ENCODE measurements around the gene PSMD11. TPM values are rescaled to one million over a fixed set of nuclear protein-coding genes. Genes with fewer than 3 reads are reported as not detected.
"Not testable (repeated sequence)": the region's sequence is repeated elsewhere in the genome, so short reads cannot be mapped to it uniquely, and the experiment has no call there.

PSMD11 gene
- 57.1 TPM for polyA plus RNA-seq
- long read RNA-seq, donor 1, full-length matches to known transcripts: 12 of 12 reads
- long read RNA-seq, donor 1, partial matches to known transcripts: 0 of 12 reads
- long read RNA-seq, donor 1, other reads (novel, unspliced or antisense): 0 of 12 reads
- long read RNA-seq, donor 2, full-length matches to known transcripts: 32 of 32 reads
- long read RNA-seq, donor 2, partial matches to known transcripts: 0 of 32 reads
- long read RNA-seq, donor 2, other reads (novel, unspliced or antisense): 0 of 32 reads
- long read RNA-seq, donor 3: 0 reads
- long read RNA-seq, donor 4: 0 reads
- long read RNA-seq, donor 5, full-length matches to known transcripts: 6 of 6 reads
- long read RNA-seq, donor 5, partial matches to known transcripts: 0 of 6 reads
- long read RNA-seq, donor 5, other reads (novel, unspliced or antisense): 0 of 6 reads
- long read RNA-seq, donor 6, full-length matches to known transcripts: 24 of 24 reads
- long read RNA-seq, donor 6, partial matches to known transcripts: 0 of 24 reads
- long read RNA-seq, donor 6, other reads (novel, unspliced or antisense): 0 of 24 reads
- long read RNA-seq, donor 7, full-length matches to known transcripts: 9 of 9 reads
- long read RNA-seq, donor 7, partial matches to known transcripts: 0 of 9 reads
- long read RNA-seq, donor 7, other reads (novel, unspliced or antisense): 0 of 9 reads
- long read RNA-seq, donor 8, full-length matches to known transcripts: 23 of 28 reads
- long read RNA-seq, donor 8, partial matches to known transcripts: 5 of 28 reads
- long read RNA-seq, donor 8, other reads (novel, unspliced or antisense): 0 of 28 reads
- long read RNA-seq, donor 9, full-length matches to known transcripts: 17 of 17 reads
- long read RNA-seq, donor 9, partial matches to known transcripts: 0 of 17 reads
- long read RNA-seq, donor 9, other reads (novel, unspliced or antisense): 0 of 17 reads
- long read RNA-seq, donor 10, full-length matches to known transcripts: 32 of 39 reads
- long read RNA-seq, donor 10, partial matches to known transcripts: 7 of 39 reads
- long read RNA-seq, donor 10, other reads (novel, unspliced or antisense): 0 of 39 reads
- long read RNA-seq, donor 11, full-length matches to known transcripts: 14 of 14 reads
- long read RNA-seq, donor 11, partial matches to known transcripts: 0 of 14 reads
- long read RNA-seq, donor 11, other reads (novel, unspliced or antisense): 0 of 14 reads

- WGBS (ENCODE audit: insufficient coverage, low lambda C conversion rate): no CpG with 5 or more reads among the region's 74 CpGs
- peak; percentile 97 for DNase-seq
- peak within 1 kb of the TSS; percentile 97 for H3K4me3 ChIP-seq (ENCODE audit: low read length)
- H3K27me3 ChIP-seq (ENCODE audit: control insufficient read depth, insufficient read depth, low read length): no peaks in the 10 kb centered on the region
- no peaks in the 10 kb centered on the region for H3K9me3 ChIP-seq (ENCODE audit: control insufficient read depth, low read depth, low read length)
- peaks cover 10% of the 10 kb centered on the region for H3K36me3 ChIP-seq (ENCODE audit: control insufficient read depth, insufficient read depth, low read length)
- H3K4me1 ChIP-seq (ENCODE audit: control insufficient read depth, insufficient read depth, low read length): no peaks in the 10 kb centered on the region
- H3K27ac ChIP-seq (ENCODE audit: low read length): peak within 1 kb of the TSS; percentile 70
Observed at GRCh38 chr17:32444301-32445073, at the start of gene PSMD11. Gene PSMD11, plus strand, starts transcription at chr17:32444510. Its CDS starts 14 bp downstream, at chr17:32444524.

- Histone ChIP-seq H3K4me3 (ENCODE audit: low read length) (no peak overlapping the region), H3K9me3 (ENCODE audit: control insufficient read depth, low read depth, low read length) (no peaks in the 10 kb centered on the region), H3K4me1 (ENCODE audit: control insufficient read depth, insufficient read depth, low read length) (peaks cover 4% of the 10 kb centered on the region), H3K27ac (ENCODE audit: low read length) (no peak overlapping the region), H3K36me3 (ENCODE audit: control insufficient read depth, insufficient read depth, low read length) (no peaks in the 10 kb centered on the region), H3K27me3 (ENCODE audit: control insufficient read depth, insufficient read depth, low read length) (no peaks in the 10 kb centered on the region)
- 47% methylated on average over 3 of the region's 5 CpGs for WGBS (ENCODE audit: insufficient coverage, low lambda C conversion rate)
- peak; percentile 35 to 66 for DNase-seq
Observed at GRCh38 chr17:32396343-32396742, 48.0 kb upstream of the PSMD11 start.

- H3K27me3 ChIP-seq (ENCODE audit: control insufficient read depth, insufficient read depth, low read length): no peaks in the 10 kb centered on the region
- no peaks in the 10 kb centered on the region for H3K36me3 ChIP-seq (ENCODE audit: control insufficient read depth, insufficient read depth, low read length)
- H3K4me3 ChIP-seq (ENCODE audit: low read length): no peak overlapping the region
- no peak overlapping the region for H3K27ac ChIP-seq (ENCODE audit: low read length)
- peaks cover 4% of the 10 kb centered on the region for H3K4me1 ChIP-seq (ENCODE audit: control insufficient read depth, insufficient read depth, low read length)
- no peaks in the 10 kb centered on the region for H3K9me3 ChIP-seq (ENCODE audit: control insufficient read depth, low read depth, low read length)
- DNase-seq: no peak
Observed at GRCh38 chr17:32398946-32399345, 45.4 kb upstream of the PSMD11 start.

- DNase-seq: not testable (repeated sequence)
- no CpG with 5 or more reads among the region's 3 CpGs for WGBS (ENCODE audit: insufficient coverage, low lambda C conversion rate)
Observed at GRCh38 chr17:32410085-32410484, 34.2 kb upstream of the PSMD11 start.

GRCh38 chr17:32426894-32427293 is 17.4 kb upstream of the PSMD11 start:
- Histone ChIP-seq H3K4me3 (ENCODE audit: low read length) (no peak overlapping the region), H3K9me3 (ENCODE audit: control insufficient read depth, low read depth, low read length) (peaks cover 10% of the 10 kb centered on the region)
- DNase-seq: no peak

More at GRCh38 chr17:32410085-32410484, 34.2 kb upstream of the PSMD11 start:
- H3K9me3 ChIP-seq (ENCODE audit: control insufficient read depth, low read depth, low read length); H3K4me1 ChIP-seq (ENCODE audit: control insufficient read depth, insufficient read depth, low read length); H3K27me3 ChIP-seq (ENCODE audit: control insufficient read depth, insufficient read depth, low read length); H3K4me3 ChIP-seq (ENCODE audit: low read length); H3K36me3 ChIP-seq (ENCODE audit: control insufficient read depth, insufficient read depth, low read length); H3K27ac ChIP-seq (ENCODE audit: low read length): not testable (repeated sequence)

GRCh38 chr17:32429598-32429997 is 14.7 kb upstream of the PSMD11 start:
- no peaks in the 10 kb centered on the region for H3K36me3 ChIP-seq (ENCODE audit: control insufficient read depth, insufficient read depth, low read length)
- DNase-seq: no peak
- H3K9me3 ChIP-seq (ENCODE audit: control insufficient read depth, low read depth, low read length): peaks cover 10% of the 10 kb centered on the region
- H3K4me1 ChIP-seq (ENCODE audit: control insufficient read depth, insufficient read depth, low read length): no peaks in the 10 kb centered on the region
- no peak overlapping the region for H3K4me3 ChIP-seq (ENCODE audit: low read length)
- H3K27ac ChIP-seq (ENCODE audit: low read length): no peak overlapping the region
- H3K27me3 ChIP-seq (ENCODE audit: control insufficient read depth, insufficient read depth, low read length): no peaks in the 10 kb centered on the region
- no CpG with 5 or more reads among the region's 2 CpGs for WGBS (ENCODE audit: insufficient coverage, low lambda C conversion rate)

More at GRCh38 chr17:32426894-32427293, 17.4 kb upstream of the PSMD11 start:
- H3K27ac ChIP-seq (ENCODE audit: low read length): no peak overlapping the region
- no peaks in the 10 kb centered on the region for H3K4me1 ChIP-seq (ENCODE audit: control insufficient read depth, insufficient read depth, low read length)
- no peaks in the 10 kb centered on the region for H3K27me3 ChIP-seq (ENCODE audit: control insufficient read depth, insufficient read depth, low read length)
- 70% methylated on average over 1 of the region's 4 CpGs for WGBS (ENCODE audit: insufficient coverage, low lambda C conversion rate)
- H3K36me3 ChIP-seq (ENCODE audit: control insufficient read depth, insufficient read depth, low read length): no peaks in the 10 kb centered on the region

- Histone ChIP-seq H3K9me3 (ENCODE audit: control insufficient read depth, low read depth, low read length) (no peaks in the 10 kb centered on the region), H3K4me3 (ENCODE audit: low read length) (no peak overlapping the region), H3K27ac (ENCODE audit: low read length) (no peak overlapping the region), H3K27me3 (ENCODE audit: control insufficient read depth, insufficient read depth, low read length) (no peaks in the 10 kb centered on the region), H3K36me3 (ENCODE audit: control insufficient read depth, insufficient read depth, low read length) (no peaks in the 10 kb centered on the region), H3K4me1 (ENCODE audit: control insufficient read depth, insufficient read depth, low read length) (no peaks in the 10 kb centered on the region)
- no peak for DNase-seq
- 39% methylated on average over 5 of the region's 5 CpGs for WGBS (ENCODE audit: insufficient coverage, low lambda C conversion rate)
Observed at GRCh38 chr17:32440722-32441121, 3.6 kb upstream of the PSMD11 start.

GRCh38 chr17:32441886-32442285 is 2.4 kb upstream of the PSMD11 start:
- H3K9me3 ChIP-seq (ENCODE audit: control insufficient read depth, low read depth, low read length): no peaks in the 10 kb centered on the region
- H3K27me3 ChIP-seq (ENCODE audit: control insufficient read depth, insufficient read depth, low read length): no peaks in the 10 kb centered on the region
- H3K36me3 ChIP-seq (ENCODE audit: control insufficient read depth, insufficient read depth, low read length): no peaks in the 10 kb centered on the region
- no peak overlapping the region for H3K27ac ChIP-seq (ENCODE audit: low read length)
- H3K4me1 ChIP-seq (ENCODE audit: control insufficient read depth, insufficient read depth, low read length): no peaks in the 10 kb centered on the region
- DNase-seq: no peak
- whole genome bisulfite sequencing (ENCODE audit: insufficient coverage, low lambda C conversion rate): no CpG with 5 or more reads among the region's 2 CpGs
- H3K4me3 ChIP-seq (ENCODE audit: low read length): no peak overlapping the region

- H3K9me3 ChIP-seq (ENCODE audit: control insufficient read depth, low read depth, low read length): no peaks in the 10 kb centered on the region
- no CpG with 5 or more reads among the region's 29 CpGs for WGBS (ENCODE audit: insufficient coverage, low lambda C conversion rate)
- peaks cover 7% of the 10 kb centered on the region for H3K36me3 ChIP-seq (ENCODE audit: control insufficient read depth, insufficient read depth, low read length)
- DNase-seq: no peak
- peak overlapping the region; percentile 97 for H3K4me3 ChIP-seq (ENCODE audit: low read length)
- no peaks in the 10 kb centered on the region for H3K4me1 ChIP-seq (ENCODE audit: control insufficient read depth, insufficient read depth, low read length)
- H3K27me3 ChIP-seq (ENCODE audit: control insufficient read depth, insufficient read depth, low read length): no peaks in the 10 kb centered on the region
- H3K27ac ChIP-seq (ENCODE audit: low read length): no peak overlapping the region
Observed at GRCh38 chr17:32443827-32444300, 446 bp upstream of the PSMD11 start.

Measured in large intestine (tissue), 12 donors.